ENCODE measurements around the gene TTC24. TPM values are rescaled to one million over a fixed set of nuclear protein-coding genes. Genes with fewer than 3 reads are reported as not detected.
"Not testable (repeated sequence)": the region's sequence is repeated elsewhere in the genome, so short reads cannot be mapped to it uniquely, and the experiment has no call there.

Gene TTC24
- total and polyA plus RNA-seq, 7 experiments from 2014 or later: 0.97 to 10.2 (median 3.2) TPM

DNA sequence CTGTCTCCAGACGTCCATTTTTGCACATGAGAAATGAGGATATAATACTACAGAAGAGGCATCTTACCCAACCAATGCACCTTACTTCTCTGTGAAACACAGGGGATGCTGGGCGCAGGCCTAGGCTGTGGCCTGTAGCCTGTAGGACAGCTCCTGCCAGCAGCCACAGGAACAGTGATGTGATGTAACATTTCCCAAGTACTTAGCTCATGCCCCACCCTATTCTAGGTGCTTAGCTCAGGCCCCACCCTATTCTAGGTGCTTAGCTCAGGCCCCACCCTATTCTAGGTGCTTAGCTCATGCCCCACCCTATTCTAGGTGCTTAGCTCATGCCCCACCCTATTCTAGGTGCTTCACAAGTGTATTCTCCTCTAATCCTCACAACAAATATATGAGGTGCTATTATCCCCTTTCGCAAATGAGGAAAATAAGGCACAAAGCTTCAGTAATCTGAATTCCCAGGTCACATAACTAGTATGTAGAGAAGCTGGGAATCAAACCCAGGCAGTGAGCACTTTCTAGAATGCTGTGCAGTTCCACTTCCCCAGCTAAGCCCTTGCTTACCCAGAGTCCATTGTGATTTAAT is 7.5 kb downstream of the TTC24 start:
- peaks cover 16 to 24% of the 10 kb centered on the region in 2 donors for H3K4me1 ChIP-seq (ENCODE audit: control insufficient read depth in 2 of 2, insufficient read depth in 2 of 2, low read length in 2 of 2)
- Mint-ChIP-seq H3K36me3 (peaks cover 0 to 6% (median 0%) of the 10 kb centered on the region in 5 donors), H3K9me3 (no peaks in the 10 kb centered on the region), H3K27ac (no peak overlapping the region), H3K27me3 (no peaks in the 10 kb centered on the region), H3K4me3 (no peak overlapping the region), H3K4me1 (peaks cover 6 to 39% (median 33%) of the 10 kb centered on the region in 7 donors)
- intact Hi-C loops (cut with micrococcal nuclease): no loop called here
- no peak overlapping the region for H3K27ac ChIP-seq (ENCODE audit: low read depth, low read length)
- H3K9me3 ChIP-seq (ENCODE audit: control insufficient read depth in 2 of 3, low read length in 3 of 3): no peaks in the 10 kb centered on the region
- H3K4me3 ChIP-seq (ENCODE audit: low read length): no peak overlapping the region
- H3K36me3 ChIP-seq (ENCODE audit: control insufficient read depth in 2 of 3, insufficient read depth in 3 of 3, low read length in 3 of 3): no peaks in the 10 kb centered on the region
- H3K27me3 ChIP-seq (ENCODE audit: control insufficient read depth in 2 of 2, insufficient read depth in 2 of 2, low read length in 2 of 2): no peaks in the 10 kb centered on the region
- POLR2A ChIA-PET: interaction anchor here (1.1 to 1.9 kb wide), 2 partner anchors 22 to 86 kb away, joined by 4 to 6 read pairs; no protein-coding TSS in a partner anchor
- CTCF ChIA-PET: interaction anchor here (0.7 to 2.7 kb wide), 5 partner anchors 9 to 201 kb away, joined by 3 to 13 read pairs (median 3); no protein-coding TSS in a partner anchor
- ATAC-seq (no peak), DNase-seq (no peak)

- H3K27me3 Mint-ChIP-seq; H3K36me3 Mint-ChIP-seq; H3K9me3 ChIP-seq (ENCODE audit: control insufficient read depth in 2 of 3, low read length in 3 of 3); H3K4me3 Mint-ChIP-seq; H3K27ac Mint-ChIP-seq; ATAC-seq; H3K36me3 ChIP-seq (ENCODE audit: control insufficient read depth in 2 of 3, insufficient read depth in 3 of 3, low read length in 3 of 3); intact Hi-C loops (cut with micrococcal nuclease); H3K27ac ChIP-seq (ENCODE audit: low read depth, low read length); POLR2A ChIA-PET; H3K9me3 Mint-ChIP-seq; DNase-seq; H3K4me3 ChIP-seq (ENCODE audit: low read length); H3K27me3 ChIP-seq (ENCODE audit: control insufficient read depth in 2 of 2, insufficient read depth in 2 of 2, low read length in 2 of 2): not testable (repeated sequence)
- CTCF ChIA-PET: interaction anchor here (0.9 to 2.7 kb wide), 2 partner anchors 18 to 107 kb away, joined by 3 to 13 read pairs; no protein-coding TSS in a partner anchor
- H3K4me1 ChIP-seq (ENCODE audit: control insufficient read depth in 2 of 2, insufficient read depth in 2 of 2, low read length in 2 of 2): peaks cover 15 to 20% of the 10 kb centered on the region in 2 donors
- H3K4me1 Mint-ChIP-seq: peaks cover 5 to 38% (median 31%) of the 10 kb centered on the region in 7 donors
Measured at GRCh38 chr1:156587927-156588326, 8.4 kb downstream of the TTC24 start.

- H3K27ac ChIP-seq (ENCODE audit: low read depth, low read length): no peak overlapping the region
- CTCF ChIA-PET: interaction anchor here (0.6 to 0.8 kb wide), 3 partner anchors 19 to 69 kb away, joined by 3 to 8 read pairs (median 3); no protein-coding TSS in a partner anchor
- Mint-ChIP-seq H3K27ac (no peak overlapping the region), H3K27me3 (no peaks in the 10 kb centered on the region), H3K9me3 (no peaks in the 10 kb centered on the region), H3K4me3 (no peak overlapping the region), H3K4me1 (peaks cover 6 to 28% (median 24%) of the 10 kb centered on the region in 7 donors), H3K36me3 (peaks cover 0 to 6% (median 0%) of the 10 kb centered on the region in 5 donors)
- intact Hi-C loops (cut with micrococcal nuclease): no loop called here
- H3K4me3 ChIP-seq (ENCODE audit: low read length): no peak overlapping the region
- no peaks in the 10 kb centered on the region for H3K27me3 ChIP-seq (ENCODE audit: control insufficient read depth in 2 of 2, insufficient read depth in 2 of 2, low read length in 2 of 2)
- DNase-seq: no peak
- H3K9me3 ChIP-seq (ENCODE audit: control insufficient read depth in 2 of 3, low read length in 3 of 3): no peaks in the 10 kb centered on the region
- no peak for ATAC-seq
- POLR2A ChIA-PET: interaction anchor here (0.8 to 1.3 kb wide), 2 partner anchors 11 to 90 kb away, joined by 3 to 12 read pairs; partner anchors contain the start of gene GPATCH4
- H3K4me1 ChIP-seq (ENCODE audit: control insufficient read depth in 2 of 2, insufficient read depth in 2 of 2, low read length in 2 of 2): peaks cover 8 to 12% of the 10 kb centered on the region in 2 donors
- peaks cover 0 to 10% (median 0%) of the 10 kb centered on the region in 3 experiments for H3K36me3 ChIP-seq (ENCODE audit: control insufficient read depth in 2 of 3, insufficient read depth in 3 of 3, low read length in 3 of 3)
Measured at GRCh38 chr1:156589546-156589945, 10.0 kb downstream of the TTC24 start.

- peak overlapping the region; percentile 89 for H3K27ac ChIP-seq (ENCODE audit: low read depth, low read length)
- no peaks in the 10 kb centered on the region for H3K27me3 Mint-ChIP-seq
- no peaks in the 10 kb centered on the region for H3K9me3 ChIP-seq (ENCODE audit: control insufficient read depth in 2 of 3, low read length in 3 of 3)
- H3K4me1 ChIP-seq (ENCODE audit: control insufficient read depth in 2 of 2, insufficient read depth in 2 of 2, low read length in 2 of 2): peaks cover 8 to 12% of the 10 kb centered on the region in 2 donors
- peak overlapping the region; percentile 86 to 98 (median 93) for H3K27ac Mint-ChIP-seq
- ATAC-seq: no peak
- DNase-seq: no peak
- H3K27me3 ChIP-seq (ENCODE audit: control insufficient read depth in 2 of 2, insufficient read depth in 2 of 2, low read length in 2 of 2): no peaks in the 10 kb centered on the region
- no peaks in the 10 kb centered on the region for H3K9me3 Mint-ChIP-seq
- POLR2A ChIA-PET: interaction anchor here (0.7 to 4.2 kb wide), 16 partner anchors 8 to 144 kb away, joined by 3 to 58 read pairs (median 4); partner anchors contain the start of genes GPATCH4 and MEF2D
- CTCF ChIA-PET: interaction anchor here (0.6 to 1.9 kb wide), 14 partner anchors 9 to 461 kb away, joined by 3 to 12 read pairs (median 3); no protein-coding TSS in a partner anchor
- intact Hi-C loops (cut with micrococcal nuclease): loop anchor here (1.0 kb wide), 3 partner anchors 11 to 134 kb away; partner anchors contain the start of genes GPATCH4 (in 2 of the 2) and IQGAP3 (in 1 of the 2)
- peaks cover 16 to 31% (median 28%) of the 10 kb centered on the region in 7 donors for H3K4me1 Mint-ChIP-seq
- peaks cover 0 to 9% (median 4%) of the 10 kb centered on the region in 5 donors for H3K36me3 Mint-ChIP-seq
- peak overlapping the region in 8 of 10 donors; percentile 82 to 93 (median 91) for H3K4me3 Mint-ChIP-seq
- H3K4me3 ChIP-seq (ENCODE audit: low read length): no peak overlapping the region
- peaks cover 0 to 20% (median 0%) of the 10 kb centered on the region in 3 experiments for H3K36me3 ChIP-seq (ENCODE audit: control insufficient read depth in 2 of 3, insufficient read depth in 3 of 3, low read length in 3 of 3)
Measured at GRCh38 chr1:156590326-156591180, 11.0 kb downstream of the TTC24 start.

- H3K36me3 Mint-ChIP-seq: peaks cover 0 to 7% (median 4%) of the 10 kb centered on the region in 5 donors
- peaks cover 16 to 32% (median 28%) of the 10 kb centered on the region in 7 donors for H3K4me1 Mint-ChIP-seq
- peak overlapping the region; percentile 69 for H3K4me3 ChIP-seq (ENCODE audit: low read length)
- H3K36me3 ChIP-seq (ENCODE audit: control insufficient read depth in 2 of 3, insufficient read depth in 3 of 3, low read length in 3 of 3): peaks cover 0 to 26% (median 0%) of the 10 kb centered on the region in 3 experiments
- peak overlapping the region; percentile 82 to 93 (median 89) for H3K4me3 Mint-ChIP-seq
- peaks cover 8 to 12% of the 10 kb centered on the region in 2 donors for H3K4me1 ChIP-seq (ENCODE audit: control insufficient read depth in 2 of 2, insufficient read depth in 2 of 2, low read length in 2 of 2)
- ATAC-seq (no peak), DNase-seq (no peak)
- peak overlapping the region; percentile 86 to 98 (median 93) for H3K27ac Mint-ChIP-seq
- intact Hi-C loops (cut with micrococcal nuclease): loop anchor here (1.0 kb wide), 3 partner anchors 10 to 135 kb away; partner anchors contain the start of genes GPATCH4 (in 2 of the 2) and IQGAP3 (in 1 of the 2)
- ChIA-PET CTCF (interaction anchor here (0.6 to 1.9 kb wide), 13 partner anchors 9 to 461 kb away, joined by 3 to 12 read pairs (median 3); no protein-coding TSS in a partner anchor), POLR2A (interaction anchor here (0.7 to 4.2 kb wide), 20 partner anchors 9 to 1526 kb away, joined by 3 to 58 read pairs (median 3); partner anchors contain the start of genes GPATCH4 and MEF2D)
- H3K27ac ChIP-seq (ENCODE audit: low read depth, low read length): peak overlapping the region; percentile 89
- H3K9me3 ChIP-seq (ENCODE audit: control insufficient read depth in 2 of 3, low read length in 3 of 3): no peaks in the 10 kb centered on the region
- no peaks in the 10 kb centered on the region for H3K27me3 Mint-ChIP-seq
- no peaks in the 10 kb centered on the region for H3K27me3 ChIP-seq (ENCODE audit: control insufficient read depth in 2 of 2, insufficient read depth in 2 of 2, low read length in 2 of 2)
- no peaks in the 10 kb centered on the region for H3K9me3 Mint-ChIP-seq
Measured at GRCh38 chr1:156591181-156591431, 11.6 kb downstream of the TTC24 start.
